Naive thymus-derived CD4-positive, alpha-beta T cell (primary cell): ENCODE results near the gene ARSA. TPM values are rescaled to one million over a fixed set of nuclear protein-coding genes. Genes with fewer than 3 reads are reported as not detected.

Experiments used
- ATAC-seq: fragments of 150-1000 bp; cut with Tn5 transposase; 2 replicates; pipeline ENCODE4 v1.10.0; 2021; ENCODE audit warnings: mild to moderate bottlenecking, moderate library complexity
- CTCF ChIA-PET: fragments of 350-600 bp; sonication (Branson Sonifier 250); formaldehyde crosslinking; loops from one replicate; lab custom pipeline; 2021; ENCODE audit warnings: antibody characterized with exemption; lab: Charles Lee
- POLR2A ChIA-PET: fragments of 350-600 bp; sonication (Branson Sonifier 250); formaldehyde crosslinking; loops from one replicate; lab custom pipeline; 2021; ENCODE audit warnings: antibody characterized with exemption, inconsistent platforms; lab: Charles Lee
- DNase-seq, 9 donors: peaks; one replicate each; pipeline versions ENCODE4 v3.0.0 to v3.0.0-alpha.2; 2020 to 2022; ENCODE audit warnings: mixed read lengths in 1 of 9
- H3K27ac ChIP-seq: one replicate; pipeline ENCODE4 v1.7.0; 2013; ENCODE audit warnings: mild to moderate bottlenecking, low read depth, low read length, moderate library complexity
- H3K27me3 ChIP-seq, 2 donors: one replicate each; pipeline ENCODE4 v1.7.0; 2013; ENCODE audit warnings: low read length in 2 of 2, mild to moderate bottlenecking in 2 of 2, moderate library complexity in 2 of 2; ENCODE audit not compliant: control insufficient read depth in 2 of 2, insufficient read depth in 2 of 2
- H3K36me3 ChIP-seq, 3 experiments: 1 replicate in 2 of 3; 2 replicates in 1 of 3; pipeline ENCODE4 v1.7.0; 2013; ENCODE audit warnings: low read length in 3 of 3, mild to moderate bottlenecking in 3 of 3, moderate library complexity in 1 of 3; ENCODE audit not compliant: insufficient read depth in 3 of 3, control insufficient read depth in 2 of 3
- H3K4me1 ChIP-seq, 2 donors: one replicate each; pipeline ENCODE4 v1.7.0; 2013; ENCODE audit warnings: low read length in 2 of 2, mild to moderate bottlenecking in 2 of 2, moderate library complexity in 1 of 2; ENCODE audit not compliant: control insufficient read depth in 2 of 2, insufficient read depth in 2 of 2
- H3K4me3 ChIP-seq: 2 replicates; pipeline ENCODE4 v1.7.0; 2013; ENCODE audit warnings: mild to moderate bottlenecking, low read length
- H3K9me3 ChIP-seq, 3 experiments: 1 replicate in 2 of 3; 2 replicates in 1 of 3; pipeline ENCODE4 v1.7.0; 2013; ENCODE audit warnings: low read length in 3 of 3; ENCODE audit not compliant: control insufficient read depth in 2 of 3
- H3K27ac Mint-ChIP-seq, 9 donors: one replicate each; pipeline ENCODE4 v1.8.0; 2020 to 2022; ENCODE audit warnings: mixed read lengths in 9 of 9, mild to moderate bottlenecking in 8 of 9, moderate library complexity in 5 of 9, inconsistent platforms in 2 of 9
- H3K27me3 Mint-ChIP-seq, 5 donors: one replicate each; pipeline ENCODE4 v1.8.0; 2021 to 2022; ENCODE audit warnings: mixed read lengths in 5 of 5, mild to moderate bottlenecking in 1 of 5
- H3K36me3 Mint-ChIP-seq, 5 donors: one replicate each; pipeline ENCODE4 v1.8.0; 2020 to 2022; ENCODE audit warnings: mixed read lengths in 5 of 5, mild to moderate bottlenecking in 3 of 5, inconsistent platforms in 1 of 5
- H3K4me1 Mint-ChIP-seq, 7 donors: one replicate each; pipeline ENCODE4 v1.8.0; 2020 to 2022; ENCODE audit warnings: mixed read lengths in 7 of 7, mild to moderate bottlenecking in 3 of 7, inconsistent platforms in 1 of 7
- H3K4me3 Mint-ChIP-seq, 10 donors: one replicate each; pipeline ENCODE4 v1.8.0; 2020 to 2022; ENCODE audit warnings: mild to moderate bottlenecking in 10 of 10, mixed read lengths in 10 of 10, moderate library complexity in 6 of 10, inconsistent platforms in 2 of 10
- H3K9me3 Mint-ChIP-seq, 11 donors: one replicate each; pipeline ENCODE4 v1.8.0; 2020 to 2022; ENCODE audit warnings: mixed read lengths in 11 of 11, mild to moderate bottlenecking in 4 of 11, inconsistent platforms in 1 of 11, moderate library complexity in 1 of 11
- intact Hi-C, 2 donors: fragments of 100-400 bp; cut with micrococcal nuclease; formaldehyde crosslinking; loops; one replicate each; pipeline ENCODE4 v1.15.1; 2023
- polyA plus RNA-seq, 2 donors: library from polyadenylated mRNA; unstranded; fragments of 300-500 nt; fragmentation: Illumina TruSeq; gene quantifications; one replicate each; pipeline ENCODE4 v1.2.3, GENCODE V29; 2021
- total RNA-seq, 6 experiments: library from RNA in 5 of 6; stranded (reverse) in 5 of 6; gene quantifications; 1 replicate in 5 of 6; 2 replicates in 1 of 6; pipeline ENCODE4 v1.2.3 and lab custom pipeline; 2021 to 2026

ARSA gene
- total and polyA plus RNA-seq, 7 experiments from 2014 or later, result 7.1 to 96.3 (median 64.3) TPM

GRCh38 chr22:50607659-50608020, 20.3 kb downstream of the ARSA start:
- Histone ChIP-seq H3K27ac (no peak overlapping the region), H3K27me3 (peaks cover 0 to 3% of the 10 kb centered on the region in 2 donors), H3K9me3 (no peaks in the 10 kb centered on the region), H3K4me3 (no peak overlapping the region), H3K4me1 (no peaks in the 10 kb centered on the region), H3K36me3 (no peaks in the 10 kb centered on the region)
- Mint-ChIP-seq H3K4me1 (peaks cover 0 to 7% (median 2%) of the 10 kb centered on the region in 7 donors), H3K9me3 (no peaks in the 10 kb centered on the region), H3K27ac (no peak overlapping the region), H3K4me3 (no peak overlapping the region), H3K36me3 (no peaks in the 10 kb centered on the region), H3K27me3 (peaks cover 21 to 46% (median 33%) of the 10 kb centered on the region in 5 donors)
- DNase-seq (no peak), ATAC-seq (no peak)
- intact Hi-C loops, result no loop called here
- ChIA-PET POLR2A (no interaction called here), CTCF (no interaction called here)

DNA sequence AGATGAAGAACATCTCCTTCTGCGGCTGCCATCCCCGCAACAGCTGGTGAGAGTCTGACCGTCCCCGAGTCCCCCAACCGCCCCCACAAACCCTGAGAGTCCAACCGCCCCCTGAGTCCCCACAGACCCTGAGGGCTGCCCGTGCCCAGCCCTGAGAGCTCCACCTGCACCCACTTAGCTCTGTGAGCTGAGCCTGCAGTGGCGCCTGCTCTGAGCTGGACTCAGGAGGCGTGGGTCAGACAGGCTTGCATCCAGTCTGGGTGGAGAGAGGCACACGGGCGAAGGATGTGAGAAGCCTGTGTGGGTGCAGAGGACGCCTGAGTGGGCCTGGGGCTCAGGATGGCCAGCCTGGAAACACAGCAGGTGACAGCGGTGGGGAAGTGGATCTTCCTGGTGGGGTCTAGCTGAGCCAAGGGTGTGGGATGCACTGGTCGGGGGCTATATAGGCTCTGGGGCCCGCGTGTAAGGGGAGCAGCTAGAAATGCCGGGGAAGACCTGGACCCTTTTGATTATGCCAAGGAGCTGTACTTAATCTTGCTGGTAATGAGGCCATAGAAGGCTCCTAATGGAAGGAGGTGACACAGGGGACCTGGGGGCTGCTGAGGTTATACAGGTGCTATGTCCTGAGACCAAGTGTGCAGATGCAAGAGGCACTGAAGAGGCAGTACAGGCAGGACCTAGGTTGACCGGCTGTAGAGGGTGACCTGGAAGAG, 20.9 kb downstream of the ARSA start:
- H3K4me1 Mint-ChIP-seq, result peaks cover 3 to 9% (median 5%) of the 10 kb centered on the region in 7 donors
- peaks cover 27 to 51% (median 38%) of the 10 kb centered on the region in 5 donors for H3K27me3 Mint-ChIP-seq
- no peak overlapping the region for H3K27ac ChIP-seq
- H3K36me3 Mint-ChIP-seq, result peaks cover 0 to 3% (median 0%) of the 10 kb centered on the region in 5 donors
- DNase-seq, result no peak
- peaks cover 0 to 3% of the 10 kb centered on the region in 2 donors for H3K27me3 ChIP-seq
- intact Hi-C loops, result no loop called here
- peaks cover 0 to 2% (median 0%) of the 10 kb centered on the region in 11 donors for H3K9me3 Mint-ChIP-seq
- no peaks in the 10 kb centered on the region for H3K4me1 ChIP-seq
- H3K9me3 ChIP-seq, result no peaks in the 10 kb centered on the region
- no peak for ATAC-seq
- H3K27ac Mint-ChIP-seq, result no peak overlapping the region
- ChIA-PET CTCF (no interaction called here), POLR2A (interaction anchor here (0.6 kb wide), 1 partner anchor 80 kb away, joined by 4 read pairs; no protein-coding TSS in a partner anchor)
- no peak overlapping the region for H3K4me3 ChIP-seq
- no peaks in the 10 kb centered on the region for H3K36me3 ChIP-seq
- H3K4me3 Mint-ChIP-seq, result no peak overlapping the region

DNA sequence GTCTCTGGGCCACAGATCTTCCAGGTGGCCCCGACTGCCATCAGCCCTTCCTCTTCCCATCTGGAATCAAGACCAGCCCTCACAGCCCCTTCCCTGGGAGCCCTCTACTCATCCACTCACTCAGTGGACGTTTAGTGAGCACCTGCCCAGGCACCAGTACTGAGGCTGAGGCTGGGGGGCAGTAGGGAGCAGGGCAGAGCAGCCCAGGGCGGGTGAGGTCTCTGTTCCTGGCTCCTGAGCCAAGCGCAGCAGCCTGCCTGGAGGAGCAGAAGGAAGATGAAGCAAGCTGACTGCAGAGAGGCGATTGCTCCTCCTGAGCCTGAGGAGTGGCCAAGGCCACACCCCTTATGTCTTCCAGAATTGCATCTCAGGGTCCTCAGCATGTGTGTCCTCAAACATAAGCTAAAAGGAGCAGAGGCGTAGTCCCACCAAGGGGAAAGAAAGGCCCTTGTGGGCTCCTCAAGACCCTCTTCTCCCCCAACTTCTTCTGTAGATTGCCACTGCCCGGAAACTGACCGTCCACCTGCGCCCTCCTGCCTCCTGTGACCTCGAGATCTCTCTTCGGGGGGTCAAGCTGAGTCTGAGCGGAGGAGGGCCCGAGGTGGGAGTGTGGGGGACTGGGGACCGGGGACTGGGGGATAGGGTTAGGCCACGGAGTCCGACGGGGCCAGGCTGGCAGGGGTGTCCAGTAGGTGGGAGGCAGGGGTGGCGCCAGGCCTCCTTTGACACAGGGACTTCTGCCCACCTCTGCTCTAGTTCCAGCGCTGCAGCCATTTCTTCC, 21.6 kb downstream of the ARSA start:
- DNase-seq, result no peak
- H3K4me3 Mint-ChIP-seq, result no peak overlapping the region
- CTCF ChIA-PET, result no interaction called here

GRCh38 chr22:50605613-50606074, 22.3 kb downstream of the ARSA start:
- ChIA-PET CTCF (no interaction called here), POLR2A (no interaction called here)
- H3K9me3 Mint-ChIP-seq, result peaks cover 0 to 2% (median 0%) of the 10 kb centered on the region in 11 donors
- peaks cover 33 to 56% (median 46%) of the 10 kb centered on the region in 5 donors for H3K27me3 Mint-ChIP-seq
- Histone ChIP-seq H3K4me1 (no peaks in the 10 kb centered on the region), H3K27me3 (peaks cover 0 to 3% of the 10 kb centered on the region in 2 donors), H3K27ac (no peak overlapping the region), H3K4me3 (no peak overlapping the region), H3K9me3 (no peaks in the 10 kb centered on the region), H3K36me3 (no peaks in the 10 kb centered on the region)
- peaks cover 4 to 15% (median 11%) of the 10 kb centered on the region in 7 donors for H3K4me1 Mint-ChIP-seq
- H3K36me3 Mint-ChIP-seq, result peaks cover 0 to 9% (median 0%) of the 10 kb centered on the region in 5 donors
- no peak overlapping the region for H3K27ac Mint-ChIP-seq
- ATAC-seq, result no peak
- H3K4me3 Mint-ChIP-seq, result no peak overlapping the region
- DNase-seq, result no peak
- intact Hi-C loops, result no loop called here

More for the DNA sequence above, 21.6 kb downstream of the ARSA start:
- intact Hi-C loops, result no loop called here
- Mint-ChIP-seq H3K9me3 (peaks cover 0 to 2% (median 0%) of the 10 kb centered on the region in 11 donors), H3K36me3 (peaks cover 0 to 9% (median 0%) of the 10 kb centered on the region in 5 donors), H3K27ac (no peak overlapping the region), H3K4me1 (peaks cover 4 to 15% (median 11%) of the 10 kb centered on the region in 7 donors), H3K27me3 (peaks cover 33 to 59% (median 46%) of the 10 kb centered on the region in 5 donors)
- H3K4me3 ChIP-seq, result no peak overlapping the region
- no peaks in the 10 kb centered on the region for H3K9me3 ChIP-seq
- POLR2A ChIA-PET, result interaction anchor here (0.6 kb wide), 1 partner anchor 79 kb away, joined by 4 read pairs; no protein-coding TSS in a partner anchor
- no peak overlapping the region for H3K27ac ChIP-seq
- H3K27me3 ChIP-seq, result peaks cover 0 to 3% of the 10 kb centered on the region in 2 donors
- no peaks in the 10 kb centered on the region for H3K4me1 ChIP-seq
- no peaks in the 10 kb centered on the region for H3K36me3 ChIP-seq
- no peak for ATAC-seq

- intact Hi-C loops, result no loop called here
- peaks cover 0 to 9% (median 0%) of the 10 kb centered on the region in 5 donors for H3K36me3 Mint-ChIP-seq
- CTCF ChIA-PET, result no interaction called here
- no peak overlapping the region for H3K4me3 Mint-ChIP-seq
- peaks cover 0 to under 1% of the 10 kb centered on the region in 2 donors for H3K4me1 ChIP-seq
- no peak overlapping the region for H3K27ac ChIP-seq
- H3K27me3 ChIP-seq, result peaks cover 0 to 3% of the 10 kb centered on the region in 2 donors
- H3K9me3 Mint-ChIP-seq, result peaks cover 0 to 2% (median 0%) of the 10 kb centered on the region in 11 donors
- peaks cover 4 to 15% (median 11%) of the 10 kb centered on the region in 7 donors for H3K4me1 Mint-ChIP-seq
- H3K27me3 Mint-ChIP-seq, result peaks cover 33 to 53% (median 46%) of the 10 kb centered on the region in 5 donors
- H3K4me3 ChIP-seq, result no peak overlapping the region
- no peak for DNase-seq
- POLR2A ChIA-PET, result no interaction called here
- no peak for ATAC-seq
- H3K27ac Mint-ChIP-seq, result no peak overlapping the region
- H3K36me3 ChIP-seq, result no peaks in the 10 kb centered on the region
- no peaks in the 10 kb centered on the region for H3K9me3 ChIP-seq
These were observed 22.8 kb downstream of the ARSA start for GRCh38 chr22:50605002-50605612.

DNA sequence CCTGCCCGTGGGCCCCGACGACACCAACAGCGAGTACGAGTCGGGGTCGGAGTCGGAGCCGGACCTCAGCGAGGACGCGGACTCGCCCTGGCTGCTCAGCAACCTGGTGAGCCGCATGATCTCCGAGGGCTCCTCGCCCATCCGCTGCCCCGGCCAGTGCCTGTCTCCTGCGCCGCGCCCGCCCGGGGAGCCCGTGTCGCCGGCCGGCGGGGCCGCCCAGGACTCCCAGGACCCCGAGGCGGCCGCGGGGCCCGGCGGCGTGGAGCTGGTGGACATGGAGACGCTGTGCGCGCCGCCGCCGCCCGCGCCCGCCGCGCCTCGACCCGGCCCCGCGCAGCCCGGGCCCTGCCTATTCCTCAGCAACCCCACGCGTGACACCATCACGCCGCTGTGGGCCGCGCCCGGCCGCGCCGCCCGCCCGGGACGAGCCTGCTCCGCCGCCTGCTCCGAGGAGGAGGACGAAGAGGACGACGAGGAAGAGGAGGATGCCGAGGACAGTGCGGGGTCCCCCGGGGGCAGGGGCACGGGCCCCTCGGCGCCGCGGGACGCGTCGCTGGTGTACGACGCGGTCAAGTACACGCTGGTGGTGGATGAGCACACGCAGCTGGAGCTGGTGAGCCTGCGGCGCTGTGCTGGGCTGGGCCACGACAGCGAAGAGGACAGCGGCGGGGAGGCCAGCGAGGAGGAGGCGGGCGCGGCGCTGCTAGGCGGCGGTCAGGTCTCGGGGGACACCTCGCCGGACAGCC, 23.5 kb downstream of the ARSA start:
- intact Hi-C loops, result no loop called here
- Mint-ChIP-seq H3K36me3 (peaks cover 0 to 9% (median 0%) of the 10 kb centered on the region in 5 donors), H3K27me3 (peaks cover 37 to 55% (median 42%) of the 10 kb centered on the region in 5 donors), H3K9me3 (peaks cover 0 to 6% (median 0%) of the 10 kb centered on the region in 11 donors), H3K27ac (no peak overlapping the region), H3K4me3 (no peak overlapping the region), H3K4me1 (peaks cover 7 to 18% (median 12%) of the 10 kb centered on the region in 7 donors)
- POLR2A ChIA-PET, result no interaction called here
- DNase-seq, result no peak
- no peaks in the 10 kb centered on the region for H3K36me3 ChIP-seq
- no peak for ATAC-seq
- CTCF ChIA-PET, result no interaction called here
- H3K4me3 ChIP-seq, result no peak overlapping the region
- H3K27me3 ChIP-seq, result peaks cover 5 to 6% of the 10 kb centered on the region in 2 donors
- H3K9me3 ChIP-seq, result no peaks in the 10 kb centered on the region
- no peak overlapping the region for H3K27ac ChIP-seq
- H3K4me1 ChIP-seq, result peaks cover 0 to 4% of the 10 kb centered on the region in 2 donors
